GM19240 (cell line): ENCODE measurements around the gene MRRF.

Experiments
- DNase-seq: peaks from one replicate; pipeline ENCODE4 v3.0.0; 2011; ENCODE audit warnings: low spot score; ENCODE audit not compliant: insufficient read length

Gene MRRF

DNA sequence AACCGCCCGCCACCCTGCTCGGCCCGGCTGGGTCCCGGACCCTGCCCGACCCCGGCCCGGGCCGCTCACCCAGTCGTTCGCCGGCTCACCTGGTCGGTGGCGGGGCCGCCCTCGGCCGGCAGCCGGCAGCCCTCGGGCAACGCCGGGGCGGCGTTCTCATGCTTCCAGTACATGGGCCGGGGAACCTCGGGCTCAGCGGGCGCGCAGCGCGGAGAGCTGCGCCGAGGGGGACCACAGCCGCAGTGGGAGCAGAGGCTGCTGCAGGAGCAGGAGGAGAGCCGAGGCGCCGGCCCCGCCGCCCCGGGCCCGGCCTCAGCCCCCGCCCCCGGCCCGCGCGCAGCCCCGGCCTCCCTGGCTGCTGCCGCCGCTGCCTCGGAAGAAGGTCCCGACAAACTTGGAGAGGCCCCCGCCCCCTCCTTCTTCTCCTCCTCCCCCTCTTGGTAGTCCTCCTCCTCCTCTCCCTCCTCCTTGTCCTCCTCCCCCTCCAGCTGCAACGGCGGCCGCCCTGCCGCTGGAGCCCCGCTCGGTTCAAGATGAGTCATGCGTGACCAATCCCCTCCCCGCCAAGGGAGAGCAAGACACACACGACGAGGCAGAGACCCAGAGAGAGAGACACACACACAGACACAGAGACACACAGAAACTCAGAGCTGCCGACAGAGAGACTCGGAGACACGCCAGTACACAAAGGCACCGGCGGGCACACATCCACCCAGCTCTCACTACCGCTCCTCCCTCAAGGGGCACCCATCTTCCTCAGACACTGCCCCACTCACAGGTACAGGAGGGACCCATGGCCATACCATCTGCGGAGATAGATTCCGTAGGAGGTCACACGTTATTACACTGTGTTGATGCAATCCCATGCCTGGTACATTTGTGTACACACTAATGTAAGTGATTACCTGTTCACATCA is 35.9 kb upstream of the MRRF start, which contains the start of gene LHX6:
Gene LHX6 (minus strand): TSS at position 390 of the 917 bp plus-strand sequence. CDS start 217 bp downstream, at position 173.
- DNase-seq = no peak

DNA sequence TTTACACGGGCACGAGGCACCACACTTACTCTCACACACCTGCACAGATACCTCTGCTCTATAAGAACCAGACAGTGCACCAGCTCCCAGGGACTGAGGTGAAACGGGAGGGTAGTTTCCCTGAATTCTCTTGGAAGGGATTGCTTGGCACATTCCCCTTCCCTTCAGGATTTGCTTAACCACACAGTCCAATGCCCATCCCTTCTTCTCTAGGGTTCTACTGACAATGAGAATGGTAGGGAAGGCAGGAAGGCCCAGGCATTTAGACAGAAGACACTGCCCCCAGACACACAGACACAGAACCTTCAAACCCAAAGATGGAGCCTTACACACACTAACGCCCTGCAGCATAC is 35.2 kb upstream of the MRRF start:
- no peak for DNase-seq

DNA sequence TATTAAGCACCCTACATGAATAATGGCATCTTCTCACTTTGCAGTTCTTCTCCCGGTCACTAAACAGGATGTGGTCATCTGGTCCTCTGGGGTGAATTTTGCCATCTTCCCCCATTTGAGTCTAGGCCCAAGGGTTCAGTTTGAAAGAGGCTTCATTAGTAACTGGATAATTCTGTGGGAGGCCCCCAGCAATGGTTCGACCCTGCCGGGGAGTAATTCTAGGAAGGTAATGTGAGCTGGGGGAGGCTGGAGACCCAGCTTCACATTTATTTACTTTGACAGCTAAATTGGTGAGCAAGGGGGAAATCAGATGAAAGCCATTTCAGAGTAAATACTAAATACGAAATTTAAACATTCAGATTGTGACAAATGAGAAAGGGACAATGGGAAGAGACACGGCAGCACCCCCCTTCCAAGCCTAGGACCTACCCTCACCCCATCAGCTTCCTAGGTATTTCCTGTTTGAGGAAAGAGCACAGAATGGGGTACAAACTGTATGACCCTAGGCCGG is 31.8 kb upstream of the MRRF start:
- DNase-seq = no peak

GRCh38 chr9:122234022-122234748 is 30.5 kb upstream of the MRRF start:
- DNase-seq = no peak

DNA sequence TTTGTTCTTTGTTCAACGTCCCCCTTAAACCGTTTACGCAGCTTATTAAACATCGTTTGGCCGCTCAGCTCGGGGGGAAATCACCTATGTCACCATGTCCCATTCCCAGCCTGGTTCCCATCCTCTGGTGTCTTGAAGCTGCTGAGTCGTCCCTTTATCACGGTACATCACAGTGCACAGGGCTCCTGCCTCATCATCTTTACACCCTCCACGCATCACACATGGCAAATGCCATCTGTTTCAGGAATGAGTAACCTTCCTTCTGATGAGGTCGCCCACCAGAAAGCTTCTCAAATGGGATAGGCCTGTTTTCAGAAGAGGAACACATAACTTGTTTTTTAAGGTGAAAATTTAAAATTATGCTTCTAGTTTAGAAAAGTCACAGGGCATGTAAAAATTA is 28.0 kb upstream of the MRRF start:
- no peak for DNase-seq

DNA sequence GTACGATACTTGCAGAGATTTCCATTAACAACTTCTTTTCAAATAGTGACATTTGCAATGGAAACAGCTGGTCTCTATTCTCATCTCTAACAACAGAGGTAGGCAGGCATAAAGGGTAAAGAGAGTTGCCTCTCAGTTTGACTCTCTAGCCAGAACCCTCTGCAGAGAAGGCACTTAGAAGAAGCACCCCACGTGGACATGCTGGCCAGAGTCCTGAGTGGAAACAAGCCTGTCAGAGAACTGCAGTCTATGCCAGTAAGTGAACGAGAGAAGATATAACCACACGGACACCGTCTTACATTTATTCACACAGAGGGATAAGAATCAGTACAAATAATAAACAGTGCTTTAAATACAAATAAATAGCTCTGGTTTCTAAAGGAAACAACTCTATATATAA is 25.0 kb upstream of the MRRF start:
- DNase-seq = no peak

GRCh38 chr9:122244349-122244748 is 20.3 kb upstream of the MRRF start:
- DNase-seq = no peak

DNA sequence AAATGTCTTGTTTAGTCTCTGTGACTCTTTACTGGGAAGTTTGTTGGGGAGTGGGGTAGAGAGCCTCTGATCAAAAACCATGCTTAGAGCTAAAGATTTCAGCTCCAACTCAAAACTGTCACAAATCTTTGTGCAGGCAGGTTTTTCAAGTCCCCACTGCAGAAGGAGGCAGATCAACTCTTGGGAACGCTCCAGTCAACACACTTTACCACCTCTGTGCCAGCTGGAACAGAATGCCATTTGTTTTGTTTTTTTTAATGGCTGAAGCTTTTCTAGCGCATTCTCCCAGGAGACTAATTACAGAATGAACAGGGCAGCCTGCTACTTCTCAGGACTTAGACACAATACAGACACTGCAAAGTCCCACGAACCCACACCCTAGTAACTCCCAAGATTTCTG is 18.0 kb upstream of the MRRF start:
- DNase-seq = no peak

- DNase-seq = no peak
Measured at GRCh38 chr9:122248448-122248865, 16.2 kb upstream of the MRRF start.

DNA sequence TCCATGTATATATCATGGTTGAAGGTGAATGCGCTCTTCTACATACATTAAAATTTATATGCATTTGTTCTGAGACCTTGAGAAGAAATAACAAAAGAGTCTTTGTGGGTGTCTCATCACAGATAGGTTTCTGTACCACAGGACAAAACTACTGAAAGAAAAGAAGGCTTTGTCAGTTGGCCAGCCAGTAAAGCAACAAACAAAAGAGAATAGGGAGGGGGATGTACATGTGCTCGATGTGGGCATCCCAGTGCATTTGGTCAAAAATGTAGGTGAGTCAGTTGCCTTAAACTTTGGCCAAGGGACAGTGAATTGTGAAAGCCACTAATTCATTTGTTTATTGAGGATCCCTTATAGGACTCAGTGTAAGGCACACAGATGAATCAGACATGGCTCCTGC is 13.3 kb upstream of the MRRF start:
- DNase-seq = no peak

DNA sequence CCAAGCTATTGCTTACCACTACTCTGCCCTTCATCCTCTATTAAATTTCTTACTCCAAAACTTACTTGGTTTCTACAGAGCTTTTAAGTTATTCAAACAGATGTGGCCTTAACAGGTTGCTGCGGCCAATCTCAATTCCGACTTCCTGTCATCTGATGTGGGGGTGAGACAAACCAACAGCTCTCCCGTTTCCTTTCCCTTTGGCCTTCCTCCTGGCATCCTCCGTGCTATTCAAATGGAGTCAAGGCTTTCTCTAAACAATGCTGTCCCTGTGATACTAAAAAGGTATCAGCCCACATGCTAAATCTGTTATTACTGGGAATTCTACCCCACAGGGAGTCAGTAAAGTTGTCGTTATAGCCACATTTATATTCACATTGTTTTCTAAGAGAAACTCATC is 11.9 kb upstream of the MRRF start:
- no peak for DNase-seq

DNA sequence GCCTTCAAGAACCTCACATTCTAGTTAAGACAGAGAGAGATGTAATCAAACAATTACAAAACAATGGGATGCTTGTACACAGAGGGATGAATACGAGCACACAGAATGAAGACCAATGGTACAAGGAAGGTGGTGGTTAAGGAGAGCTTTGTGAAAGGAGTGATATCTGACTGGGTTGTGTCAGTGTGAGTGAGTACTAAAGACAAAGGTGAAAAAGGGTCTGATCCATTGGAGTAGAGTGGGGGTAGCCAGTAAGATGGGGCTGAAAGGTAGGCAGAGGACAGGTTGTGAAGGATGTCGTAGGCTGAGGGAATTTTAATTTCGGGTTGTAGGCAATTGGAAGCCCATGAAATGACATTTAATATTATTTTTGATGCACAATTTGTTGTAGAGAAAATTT is 9.9 kb upstream of the MRRF start:
- DNase-seq = no peak

DNA sequence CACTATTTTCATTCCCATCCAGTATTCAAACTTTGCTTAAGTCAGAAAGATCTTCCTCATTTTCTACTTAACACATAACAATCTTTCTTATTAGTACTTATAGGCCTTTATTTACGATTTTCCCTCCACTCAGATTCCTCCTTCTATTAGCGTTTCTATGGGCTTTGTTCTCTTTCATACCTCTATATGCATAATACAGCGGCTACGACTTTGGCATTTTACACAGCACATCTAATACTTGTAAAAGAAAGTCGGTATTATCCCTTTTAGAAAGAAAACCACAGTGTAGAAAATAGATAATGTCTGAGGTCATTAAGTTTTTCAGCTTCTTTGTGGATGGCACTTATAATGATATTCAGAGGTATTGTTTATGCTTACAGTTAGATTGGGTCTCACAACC is 8.5 kb upstream of the MRRF start:
- DNase-seq = no peak

DNA sequence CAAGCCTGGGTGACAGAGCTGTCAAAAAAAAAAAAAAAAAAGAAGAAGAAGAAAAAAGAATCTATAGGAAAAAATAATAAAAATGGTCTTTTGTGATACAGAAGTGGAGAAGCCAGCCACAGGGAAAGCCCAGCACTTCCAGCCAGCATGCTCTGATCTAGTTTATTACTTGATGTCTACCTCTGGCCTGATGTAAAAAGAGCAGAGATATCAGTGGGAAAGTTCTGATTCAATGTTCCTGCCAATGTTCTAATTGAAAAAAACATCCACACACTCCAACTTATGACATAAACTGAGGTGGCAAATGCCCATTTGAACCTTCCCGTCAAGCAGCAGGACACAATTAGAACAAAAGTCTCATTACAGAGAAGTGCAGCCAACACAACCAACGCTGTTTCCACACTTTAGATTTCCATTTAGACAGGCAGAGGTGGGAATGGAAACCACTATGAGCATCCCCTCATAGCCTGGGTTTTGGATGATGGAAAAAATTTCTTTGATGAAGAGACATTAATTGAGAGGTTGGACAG is 5.7 kb upstream of the MRRF start:
- no peak for DNase-seq

GRCh38 chr9:122261469-122261881 is 3.2 kb upstream of the MRRF start:
- no peak for DNase-seq

GRCh38 chr9:122262073-122262472 is 2.6 kb upstream of the MRRF start:
- DNase-seq = no peak

DNA sequence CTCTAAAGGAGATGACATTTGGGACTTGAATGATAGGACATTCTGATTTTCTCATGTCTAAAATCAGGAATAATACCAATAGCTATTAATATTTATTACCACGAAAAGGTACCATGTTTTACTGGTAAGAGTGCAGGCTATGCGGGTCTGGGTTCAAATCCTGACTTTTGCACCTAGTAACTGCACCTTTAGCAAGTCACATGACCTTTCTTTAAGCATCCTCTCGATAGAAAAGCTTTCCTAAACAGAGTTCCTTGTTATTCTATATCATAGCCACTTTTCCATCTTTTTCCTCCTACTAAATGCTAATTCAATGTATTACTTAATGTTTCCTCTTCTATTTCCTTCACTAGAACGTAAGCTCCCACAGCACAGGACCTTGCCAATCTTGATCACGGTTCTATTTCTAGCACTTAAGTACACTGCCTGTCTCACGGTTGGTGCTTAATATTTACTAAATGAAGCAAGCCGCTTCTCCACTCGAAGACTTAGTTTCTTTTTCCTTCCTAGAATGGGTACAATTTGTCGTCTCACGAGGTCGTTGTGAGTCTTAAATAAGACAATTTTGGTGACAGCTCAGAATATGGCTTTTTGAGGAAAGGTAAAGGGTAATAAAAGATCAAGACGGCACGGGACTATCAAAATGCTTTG is 858 bp upstream of the MRRF start:
- no peak for DNase-seq

DNA sequence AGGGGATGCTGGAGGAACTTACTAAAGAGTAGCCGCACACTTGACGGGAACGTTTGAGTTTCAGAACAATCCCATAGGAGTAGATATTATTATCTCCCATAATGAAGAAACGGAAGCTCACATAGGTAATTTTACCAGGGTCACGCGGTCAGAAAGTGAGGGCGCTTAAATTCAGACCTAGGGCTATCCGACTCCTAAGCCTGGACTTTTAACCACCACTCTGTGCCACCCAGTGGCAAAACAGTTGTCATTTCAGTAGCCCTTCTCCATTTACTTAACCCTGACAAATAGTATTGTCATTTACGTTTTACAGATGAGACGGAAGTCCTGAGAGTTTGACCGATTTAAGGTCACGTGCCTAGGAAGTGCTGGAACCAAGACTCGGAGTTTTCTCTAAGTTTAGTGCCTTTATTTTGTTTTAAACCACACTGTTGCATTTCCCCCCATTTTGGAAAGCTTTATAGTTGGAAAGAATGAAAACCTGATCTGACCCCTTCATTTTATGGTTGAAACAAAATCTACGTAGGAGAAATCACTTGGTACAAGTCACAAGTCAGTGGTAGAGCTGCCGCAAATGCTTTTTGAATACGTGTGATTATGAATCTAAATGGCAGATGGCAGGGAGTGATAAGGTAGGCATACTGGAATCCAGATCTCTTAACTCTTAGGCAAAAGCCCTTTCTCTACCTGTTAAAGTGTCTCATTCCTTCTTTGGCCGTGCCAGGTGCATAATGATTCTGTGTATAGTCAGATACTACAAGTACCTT is 650 bp downstream of the MRRF start:
- DNase-seq = peak; percentile 6

DNA sequence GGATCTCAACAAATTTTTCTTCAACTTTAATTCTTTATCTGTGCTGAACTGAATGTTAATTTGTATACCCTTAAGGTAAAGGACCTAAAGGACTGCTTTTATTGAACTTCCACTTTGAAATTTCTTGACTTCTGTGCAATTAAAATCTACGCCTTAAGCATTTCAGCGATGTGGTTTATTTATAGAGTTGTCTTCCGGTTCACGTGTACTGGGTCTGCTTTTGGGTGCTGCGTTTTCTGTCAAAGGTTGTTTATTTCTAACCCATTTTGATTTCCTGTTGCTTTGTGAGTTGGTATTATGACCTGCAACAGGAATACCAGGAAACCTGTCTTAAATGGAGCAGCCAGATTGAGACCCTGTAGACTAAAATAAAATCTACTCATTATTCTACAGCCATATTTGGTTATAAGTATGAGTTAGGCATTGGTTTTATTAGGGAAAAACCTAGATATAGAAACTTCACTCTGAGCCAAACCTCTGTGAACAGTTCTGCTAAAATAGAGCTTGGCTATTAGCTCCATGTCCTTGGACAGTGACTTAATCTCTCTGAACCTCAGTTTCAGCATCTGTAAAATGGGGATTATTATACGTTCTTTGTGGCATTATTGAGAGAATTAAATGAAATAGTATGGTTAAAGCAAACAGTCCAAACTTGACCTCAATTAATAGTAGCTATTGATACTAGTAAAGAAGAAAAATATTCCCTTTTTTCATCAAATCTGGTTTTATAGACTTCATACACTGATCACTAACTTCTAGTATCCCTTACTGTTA is 3.5 kb downstream of the MRRF start:
- DNase-seq = no peak

DNA sequence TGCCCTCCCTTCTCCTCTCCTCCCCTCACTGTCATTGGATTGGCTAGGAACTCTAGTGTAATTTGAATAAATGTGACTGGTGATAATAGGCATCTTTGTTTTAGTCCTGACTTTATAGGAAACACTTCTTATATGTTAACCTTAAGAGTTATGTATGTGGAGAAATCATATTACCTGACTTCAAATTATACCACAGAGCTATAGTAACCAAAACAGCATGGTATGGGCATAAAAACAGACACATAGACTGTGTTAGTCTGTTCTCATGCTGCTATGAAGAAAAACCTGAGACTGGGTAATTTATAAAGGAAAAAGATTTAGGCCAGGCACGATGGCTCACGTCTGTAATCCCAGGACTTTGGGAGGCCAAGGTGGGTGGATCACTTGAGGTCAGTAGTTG is 9.4 kb downstream of the MRRF start:
- no peak for DNase-seq
